Lung (tissue), 12 donors: Measurements from ENCODE around the gene GRB7. TPM values are rescaled to one million over a fixed set of nuclear protein-coding genes. Genes with fewer than 3 reads are reported as not detected.
"Not testable (repeated sequence)": the region's sequence is repeated elsewhere in the genome, so short reads cannot be mapped to it uniquely, and the experiment has no call there.

Source experiments
- ATAC-seq: fragments of 200-7000 bp; cut with Tn5 transposase; one replicate; pipeline ENCODE4 v1.9.1; 2020; ENCODE audit warnings: moderate number of reproducible peaks; ENCODE audit not compliant: insufficient read depth, low FRiP score
- DNase-seq, 3 donors: peaks; one replicate each; pipeline ENCODE4 v3.0.0-alpha.2; 2013 to 2017
- H3K27ac ChIP-seq, 2 donors: one replicate each; pipeline ENCODE4 v1.5.1; 2013; ENCODE audit warnings: mild to moderate bottlenecking in 2 of 2, moderate library complexity in 2 of 2, control low read depth in 1 of 2, inconsistent platforms in 1 of 2, low read depth in 1 of 2, low read length in 1 of 2
- H3K27me3 ChIP-seq, 3 donors: one replicate each; pipeline ENCODE4 v1.5.1; 2013; ENCODE audit warnings: low read length in 2 of 3; ENCODE audit not compliant: control insufficient read depth in 3 of 3, insufficient read depth in 3 of 3
- H3K36me3 ChIP-seq, 4 donors: one replicate each; pipeline ENCODE4 v1.5.1; 2013; ENCODE audit warnings: low read length in 4 of 4, mild to moderate bottlenecking in 1 of 4, moderate library complexity in 1 of 4; ENCODE audit not compliant: control insufficient read depth in 4 of 4, insufficient read depth in 4 of 4
- H3K4me1 ChIP-seq, 5 donors: one replicate each; pipeline ENCODE4 v1.5.1; 2013; ENCODE audit warnings: low read length in 5 of 5, mild to moderate bottlenecking in 2 of 5, moderate library complexity in 1 of 5; ENCODE audit not compliant: control insufficient read depth in 5 of 5, insufficient read depth in 5 of 5
- H3K4me3 ChIP-seq: one replicate; pipeline ENCODE4 v1.5.1; 2013; ENCODE audit warnings: mild to moderate bottlenecking, control low read depth, moderate library complexity
- H3K9ac ChIP-seq, 2 donors: one replicate each; pipeline ENCODE4 v1.5.1; 2013; ENCODE audit warnings: low read length in 2 of 2, control low read depth in 1 of 2; ENCODE audit not compliant: insufficient read depth in 1 of 2
- H3K9me3 ChIP-seq, 4 donors: one replicate each; pipeline ENCODE4 v1.5.1; 2013; ENCODE audit warnings: low read length in 3 of 4, mild to moderate bottlenecking in 1 of 4, moderate library complexity in 1 of 4; ENCODE audit not compliant: control insufficient read depth in 4 of 4, insufficient read depth in 3 of 4
- WGBS, 2 donors: extraction: QIAGEN DNeasy Blood & Tissue Kit; methylation state at CpG; one replicate each; pipeline ENCODE4 v1.1.7; 2013; 5-methylcytosine and 5-hydroxymethylcytosine counted together
- polyA plus RNA-seq, 2 donors: library from polyadenylated mRNA; stranded (reverse); fragments of 200-250 nt; gene quantifications; one replicate each; pipeline ENCODE4 v1.2.1, GENCODE V29; 2013
- total RNA-seq, 2 donors: library from RNA; depleted of rRNA in 1 of 2; stranded (reverse); fragments of >200 nt in 1 of 2; gene quantifications; one replicate each; pipeline ENCODE4 v1.2.1, GENCODE V29; 2014 to 2021
- TF ChIP-seq, protein P1 (sequence below): IDR thresholded peaks from 2 replicates; pipeline ENCODE4 v1.5.1; 2012; ENCODE audit warnings: mild to moderate bottlenecking; ENCODE audit errors: control extremely low read depth, extremely low read depth
- donor health status: control.
- donor health status: control.
- donor health status: Bipolar disorder and iron deficiency.
- donor health status: healthy.
- donor health status: DM: yes; HTN: yes; CAD: no.

The GRB7 gene
- total and polyA plus RNA-seq, 4 donors, result 6.6 to 25.5 (median 16.6) TPM

DNA sequence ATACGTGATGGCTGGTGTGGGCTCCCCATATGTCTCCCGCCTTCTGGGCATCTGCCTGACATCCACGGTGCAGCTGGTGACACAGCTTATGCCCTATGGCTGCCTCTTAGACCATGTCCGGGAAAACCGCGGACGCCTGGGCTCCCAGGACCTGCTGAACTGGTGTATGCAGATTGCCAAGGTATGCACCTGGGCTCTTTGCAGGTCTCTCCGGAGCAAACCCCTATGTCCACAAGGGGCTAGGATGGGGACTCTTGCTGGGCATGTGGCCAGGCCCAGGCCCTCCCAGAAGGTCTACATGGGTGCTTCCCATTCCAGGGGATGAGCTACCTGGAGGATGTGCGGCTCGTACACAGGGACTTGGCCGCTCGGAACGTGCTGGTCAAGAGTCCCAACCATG lies 13.0 kb upstream of the GRB7 start:
- ATAC-seq, result no peak

DNA sequence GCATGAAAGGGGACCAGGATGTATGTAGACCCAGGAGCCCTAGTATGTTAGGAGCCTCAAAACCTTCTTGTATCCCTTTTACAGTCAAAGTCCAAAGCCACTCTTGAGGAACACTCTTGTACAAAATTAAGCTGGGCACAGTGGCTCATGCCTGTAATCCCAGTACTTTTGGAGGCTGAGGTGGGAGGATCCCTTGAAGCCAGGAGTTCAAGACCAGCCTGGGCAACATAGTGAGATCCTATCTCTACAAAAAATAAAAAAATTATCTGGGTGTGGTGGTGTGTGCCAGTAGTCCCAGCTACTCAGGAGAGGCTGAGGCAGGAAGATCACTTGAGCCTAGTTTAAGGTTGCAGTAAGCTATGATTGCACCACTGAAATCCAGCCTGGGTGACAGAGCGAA lies 11.8 kb upstream of the GRB7 start:
- H3K9me3 ChIP-seq, DNase-seq, H3K4me3 ChIP-seq, H3K27ac ChIP-seq, H3K9ac ChIP-seq, H3K27me3 ChIP-seq, ATAC-seq, H3K4me1 ChIP-seq: not testable (repeated sequence)
- WGBS, 2 donors, result 89 to 97% methylated on average over 1 of the region's 1 CpG
- H3K36me3 ChIP-seq, result peaks cover 0 to 29% (median 18%) of the 10 kb centered on the region in 4 donors

More for the DNA sequence above, 13.0 kb upstream of the GRB7 start:
- H3K4me3 ChIP-seq, result no peak overlapping the region
- WGBS, 2 donors, result 95 to 98% methylated on average over 13 of the region's 13 CpGs
- TF ChIP-seq, protein P1, sequence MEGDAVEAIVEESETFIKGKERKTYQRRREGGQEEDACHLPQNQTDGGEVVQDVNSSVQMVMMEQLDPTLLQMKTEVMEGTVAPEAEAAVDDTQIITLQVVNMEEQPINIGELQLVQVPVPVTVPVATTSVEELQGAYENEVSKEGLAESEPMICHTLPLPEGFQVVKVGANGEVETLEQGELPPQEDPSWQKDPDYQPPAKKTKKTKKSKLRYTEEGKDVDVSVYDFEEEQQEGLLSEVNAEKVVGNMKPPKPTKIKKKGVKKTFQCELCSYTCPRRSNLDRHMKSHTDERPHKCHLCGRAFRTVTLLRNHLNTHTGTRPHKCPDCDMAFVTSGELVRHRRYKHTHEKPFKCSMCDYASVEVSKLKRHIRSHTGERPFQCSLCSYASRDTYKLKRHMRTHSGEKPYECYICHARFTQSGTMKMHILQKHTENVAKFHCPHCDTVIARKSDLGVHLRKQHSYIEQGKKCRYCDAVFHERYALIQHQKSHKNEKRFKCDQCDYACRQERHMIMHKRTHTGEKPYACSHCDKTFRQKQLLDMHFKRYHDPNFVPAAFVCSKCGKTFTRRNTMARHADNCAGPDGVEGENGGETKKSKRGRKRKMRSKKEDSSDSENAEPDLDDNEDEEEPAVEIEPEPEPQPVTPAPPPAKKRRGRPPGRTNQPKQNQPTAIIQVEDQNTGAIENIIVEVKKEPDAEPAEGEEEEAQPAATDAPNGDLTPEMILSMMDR, result no peak
- H3K4me1 ChIP-seq, result peaks cover 0 to 5% (median 2%) of the 10 kb centered on the region in 5 donors
- H3K27me3 ChIP-seq, result no peaks in the 10 kb centered on the region
- H3K9ac ChIP-seq, result no peak overlapping the region
- no peak overlapping the region for H3K27ac ChIP-seq
- no peaks in the 10 kb centered on the region for H3K9me3 ChIP-seq
- no peak for DNase-seq
- H3K36me3 ChIP-seq, result peaks cover 1 to 36% (median 25%) of the 10 kb centered on the region in 4 donors

DNA sequence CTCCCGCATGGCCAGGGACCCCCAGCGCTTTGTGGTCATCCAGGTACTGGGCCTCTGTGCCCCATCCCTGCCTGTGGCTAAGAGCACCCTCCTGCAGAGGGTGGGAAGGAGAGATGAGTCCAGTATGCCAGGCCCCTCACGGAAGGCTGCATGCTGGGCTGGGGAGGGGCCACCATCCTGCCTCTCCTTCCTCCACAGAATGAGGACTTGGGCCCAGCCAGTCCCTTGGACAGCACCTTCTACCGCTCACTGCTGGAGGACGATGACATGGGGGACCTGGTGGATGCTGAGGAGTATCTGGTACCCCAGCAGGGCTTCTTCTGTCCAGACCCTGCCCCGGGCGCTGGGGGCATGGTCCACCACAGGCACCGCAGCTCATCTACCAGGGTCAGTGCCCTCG lies 11.1 kb upstream of the GRB7 start:
- WGBS, 2 donors, result 95 to 96% methylated on average over 9 of the region's 9 CpGs
- Histone ChIP-seq H3K4me1 (peaks cover 0 to 7% (median 6%) of the 10 kb centered on the region in 5 donors), H3K27me3 (no peaks in the 10 kb centered on the region), H3K27ac (no peak overlapping the region), H3K4me3 (no peak overlapping the region), H3K36me3 (peaks cover 0 to 28% (median 16%) of the 10 kb centered on the region in 4 donors), H3K9me3 (no peaks in the 10 kb centered on the region), H3K9ac (no peak overlapping the region)
- ATAC-seq, result no peak
- DNase-seq, result no peak
- TF ChIP-seq, protein P1, result no peak

DNA sequence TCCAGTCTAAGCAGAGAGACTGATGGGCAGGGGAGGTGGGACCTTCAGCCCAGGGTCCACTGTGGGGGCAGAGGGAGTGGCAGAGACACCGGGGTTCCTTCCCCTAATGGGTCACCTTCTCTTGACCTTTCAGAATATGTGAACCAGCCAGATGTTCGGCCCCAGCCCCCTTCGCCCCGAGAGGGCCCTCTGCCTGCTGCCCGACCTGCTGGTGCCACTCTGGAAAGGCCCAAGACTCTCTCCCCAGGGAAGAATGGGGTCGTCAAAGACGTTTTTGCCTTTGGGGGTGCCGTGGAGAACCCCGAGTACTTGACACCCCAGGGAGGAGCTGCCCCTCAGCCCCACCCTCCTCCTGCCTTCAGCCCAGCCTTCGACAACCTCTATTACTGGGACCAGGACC lies 10.2 kb upstream of the GRB7 start:
- H3K27me3 ChIP-seq, result no peaks in the 10 kb centered on the region
- DNase-seq (no peak), ATAC-seq (no peak)
- H3K4me1 ChIP-seq, result peaks cover 0 to 7% (median 6%) of the 10 kb centered on the region in 5 donors
- no peak overlapping the region for H3K27ac ChIP-seq
- peaks cover 0 to 28% (median 16%) of the 10 kb centered on the region in 4 donors for H3K36me3 ChIP-seq
- H3K9ac ChIP-seq, result no peak overlapping the region
- TF ChIP-seq, protein P1, result no peak
- 78 to 92% methylated on average over 10 of the region's 10 CpGs for WGBS, 2 donors
- no peak overlapping the region for H3K4me3 ChIP-seq
- H3K9me3 ChIP-seq, result no peaks in the 10 kb centered on the region
